Loucy (cell line): ENCODE measurements around the gene METRNL.

Source experiments
- EZH2phosphoT487 ChIP-seq: fragments of 200-600 bp; IDR thresholded peaks from 2 replicates; pipeline ENCODE4 v1.6.1; 2018; ENCODE audit warnings: antibody characterized with exemption, mild to moderate bottlenecking, moderate library complexity, borderline replicate concordance
- TF ChIP-seq, protein P1 (sequence below): fragments of 200-600 bp; sonication (generic); conservative IDR thresholded peaks from 2 replicates; pipeline ENCODE4 v1.5.1; 2014; ENCODE audit warnings: mild to moderate bottlenecking, antibody characterized with exemption, low read length

DNA sequence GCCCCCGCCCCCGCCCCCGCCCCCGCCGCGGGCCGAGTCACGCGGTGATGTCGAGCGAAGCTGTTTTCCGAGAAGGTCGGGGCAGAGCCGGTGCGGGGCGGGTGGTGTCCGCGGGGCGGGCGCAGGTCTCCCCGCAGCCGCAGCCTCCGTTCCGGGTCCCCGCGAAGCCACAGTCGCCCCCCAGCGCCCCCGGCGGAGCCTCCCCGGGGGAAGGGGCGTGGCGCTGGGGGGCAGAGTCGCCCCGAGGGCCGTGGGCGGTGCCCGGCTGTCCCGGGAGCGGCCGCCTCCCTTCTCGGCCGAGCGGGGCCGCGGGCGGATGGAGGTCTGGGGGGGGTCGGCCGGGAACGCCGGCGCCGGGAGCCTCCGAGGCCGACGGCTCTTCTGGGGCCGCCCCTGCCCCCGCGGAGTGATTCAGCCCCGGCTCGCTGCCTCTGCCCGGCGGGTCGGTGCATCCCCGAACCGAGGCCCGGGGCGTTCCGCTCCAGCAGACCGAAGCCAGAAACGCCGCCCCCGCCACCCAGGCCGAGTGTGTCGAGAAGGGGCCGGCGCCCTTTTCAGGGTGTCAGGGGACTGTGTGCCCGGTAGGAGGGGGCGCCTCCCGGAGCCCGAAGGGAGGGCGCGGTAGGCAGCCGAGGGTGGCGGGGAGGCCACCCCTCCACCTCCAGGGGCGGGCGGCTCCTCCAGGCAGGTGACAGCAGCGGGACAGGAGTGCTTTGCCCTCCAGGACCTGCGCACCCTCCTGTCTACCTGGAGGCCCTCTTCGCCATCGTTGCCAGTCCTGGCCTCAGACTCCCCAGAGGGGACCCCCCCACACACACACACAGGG is 1.7 kb downstream of the METRNL start:
- TF ChIP-seq, protein P1, sequence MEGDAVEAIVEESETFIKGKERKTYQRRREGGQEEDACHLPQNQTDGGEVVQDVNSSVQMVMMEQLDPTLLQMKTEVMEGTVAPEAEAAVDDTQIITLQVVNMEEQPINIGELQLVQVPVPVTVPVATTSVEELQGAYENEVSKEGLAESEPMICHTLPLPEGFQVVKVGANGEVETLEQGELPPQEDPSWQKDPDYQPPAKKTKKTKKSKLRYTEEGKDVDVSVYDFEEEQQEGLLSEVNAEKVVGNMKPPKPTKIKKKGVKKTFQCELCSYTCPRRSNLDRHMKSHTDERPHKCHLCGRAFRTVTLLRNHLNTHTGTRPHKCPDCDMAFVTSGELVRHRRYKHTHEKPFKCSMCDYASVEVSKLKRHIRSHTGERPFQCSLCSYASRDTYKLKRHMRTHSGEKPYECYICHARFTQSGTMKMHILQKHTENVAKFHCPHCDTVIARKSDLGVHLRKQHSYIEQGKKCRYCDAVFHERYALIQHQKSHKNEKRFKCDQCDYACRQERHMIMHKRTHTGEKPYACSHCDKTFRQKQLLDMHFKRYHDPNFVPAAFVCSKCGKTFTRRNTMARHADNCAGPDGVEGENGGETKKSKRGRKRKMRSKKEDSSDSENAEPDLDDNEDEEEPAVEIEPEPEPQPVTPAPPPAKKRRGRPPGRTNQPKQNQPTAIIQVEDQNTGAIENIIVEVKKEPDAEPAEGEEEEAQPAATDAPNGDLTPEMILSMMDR = no peak
- no peak for TF ChIP-seq EZH2phosphoT487
